Endothelial cell of umbilical vein (primary cell): ENCODE measurements around the gene EIF4E1B.

Source experiments
- CTCF ChIP-seq, 2 donors: IDR thresholded peaks; 1 replicate in 1 of 2; 2 replicates in 1 of 2; pipeline ENCODE4 v1.5.1; 2011; ENCODE audit warnings: low read length in 2 of 2, mild to moderate bottlenecking in 2 of 2, moderate library complexity in 2 of 2, control low read depth in 1 of 2, inconsistent platforms in 1 of 2, low read depth in 1 of 2; ENCODE audit not compliant: insufficient read depth in 1 of 2; ENCODE audit errors: extremely low read depth in 1 of 2
- FOS ChIP-seq: IDR thresholded peaks from 2 replicates; pipeline ENCODE4 v1.6.1; 2011; ENCODE audit warnings: mild to moderate bottlenecking, low read length, moderate library complexity, borderline replicate concordance; ENCODE audit not compliant: insufficient read depth
- JUN ChIP-seq: IDR thresholded peaks from 2 replicates; pipeline ENCODE4 v1.6.1; 2011; ENCODE audit warnings: borderline replicate concordance, low read depth; ENCODE audit not compliant: insufficient read length, insufficient read depth
- POLR2A ChIP-seq: IDR thresholded peaks from 2 replicates; pipeline ENCODE4 v1.6.1; 2012; ENCODE audit warnings: low read depth, mild to moderate bottlenecking, control low read depth, low read length
- POLR2AphosphoS5 ChIP-seq: IDR thresholded peaks from 2 replicates; pipeline ENCODE4 v1.6.1; 2012; ENCODE audit warnings: low read depth, mild to moderate bottlenecking, control low read depth, low read length, moderate library complexity; ENCODE audit not compliant: insufficient read depth

DNA sequence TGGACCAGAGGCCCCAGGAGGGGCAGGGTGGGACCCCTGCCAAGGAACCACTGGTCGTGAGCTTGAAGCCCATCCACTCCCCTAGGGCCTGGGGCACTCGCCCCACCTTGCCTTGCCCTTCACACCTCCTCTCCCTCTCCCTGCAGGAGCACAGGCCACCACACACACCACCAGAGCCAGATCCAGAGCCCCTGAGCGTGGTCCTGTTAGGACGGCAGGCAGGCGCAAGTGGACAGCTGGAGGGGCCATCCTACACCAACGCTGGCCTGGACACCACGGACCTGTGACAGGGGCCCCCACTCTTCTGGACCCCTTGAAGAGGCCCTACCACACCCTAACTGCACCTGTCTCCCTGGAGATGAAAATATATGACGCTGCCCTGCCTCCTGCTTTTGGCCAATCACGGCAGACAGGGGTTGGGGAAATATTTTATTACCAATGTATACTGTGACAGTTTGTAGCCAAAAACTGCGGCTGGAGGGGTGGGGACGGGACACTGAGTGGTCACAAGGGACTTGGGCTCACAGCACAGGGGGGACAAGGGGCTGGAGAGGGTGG is 35.0 kb upstream of the EIF4E1B start:
- TF ChIP-seq CTCF (IDR thresholded peaks at IDR 0.05; ENCODE audit: extremely low read depth in 1 of 2, insufficient read depth in 1 of 2, low read depth in 1 of 2, low read length in 2 of 2) (no peak), POLR2AphosphoS5 (no peak), JUN (no peak), POLR2A (no peak), FOS (no peak)
